ENCODE measurements around the gene WFIKKN2.

DNA sequence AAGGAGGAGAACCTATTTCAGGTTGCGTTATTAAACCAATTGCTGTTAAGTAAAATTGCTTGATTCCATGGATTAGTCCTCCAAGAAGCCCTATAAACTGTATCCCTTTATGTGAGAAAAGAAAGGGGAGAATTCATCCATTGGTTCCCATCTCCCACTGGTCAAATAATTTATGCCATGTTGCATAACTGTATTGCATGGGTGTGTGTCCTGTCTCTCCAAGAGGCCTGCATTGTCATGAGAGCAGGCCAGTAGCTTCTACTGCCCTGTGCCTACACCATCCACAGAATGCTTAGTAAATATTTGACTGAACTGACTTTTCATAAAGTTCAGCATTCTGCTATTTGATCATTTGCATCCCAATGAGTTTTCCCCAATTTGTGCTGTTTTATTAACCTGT lies 42.5 kb downstream of the WFIKKN2 start:
- TF ChIP-seq, protein P1, sequence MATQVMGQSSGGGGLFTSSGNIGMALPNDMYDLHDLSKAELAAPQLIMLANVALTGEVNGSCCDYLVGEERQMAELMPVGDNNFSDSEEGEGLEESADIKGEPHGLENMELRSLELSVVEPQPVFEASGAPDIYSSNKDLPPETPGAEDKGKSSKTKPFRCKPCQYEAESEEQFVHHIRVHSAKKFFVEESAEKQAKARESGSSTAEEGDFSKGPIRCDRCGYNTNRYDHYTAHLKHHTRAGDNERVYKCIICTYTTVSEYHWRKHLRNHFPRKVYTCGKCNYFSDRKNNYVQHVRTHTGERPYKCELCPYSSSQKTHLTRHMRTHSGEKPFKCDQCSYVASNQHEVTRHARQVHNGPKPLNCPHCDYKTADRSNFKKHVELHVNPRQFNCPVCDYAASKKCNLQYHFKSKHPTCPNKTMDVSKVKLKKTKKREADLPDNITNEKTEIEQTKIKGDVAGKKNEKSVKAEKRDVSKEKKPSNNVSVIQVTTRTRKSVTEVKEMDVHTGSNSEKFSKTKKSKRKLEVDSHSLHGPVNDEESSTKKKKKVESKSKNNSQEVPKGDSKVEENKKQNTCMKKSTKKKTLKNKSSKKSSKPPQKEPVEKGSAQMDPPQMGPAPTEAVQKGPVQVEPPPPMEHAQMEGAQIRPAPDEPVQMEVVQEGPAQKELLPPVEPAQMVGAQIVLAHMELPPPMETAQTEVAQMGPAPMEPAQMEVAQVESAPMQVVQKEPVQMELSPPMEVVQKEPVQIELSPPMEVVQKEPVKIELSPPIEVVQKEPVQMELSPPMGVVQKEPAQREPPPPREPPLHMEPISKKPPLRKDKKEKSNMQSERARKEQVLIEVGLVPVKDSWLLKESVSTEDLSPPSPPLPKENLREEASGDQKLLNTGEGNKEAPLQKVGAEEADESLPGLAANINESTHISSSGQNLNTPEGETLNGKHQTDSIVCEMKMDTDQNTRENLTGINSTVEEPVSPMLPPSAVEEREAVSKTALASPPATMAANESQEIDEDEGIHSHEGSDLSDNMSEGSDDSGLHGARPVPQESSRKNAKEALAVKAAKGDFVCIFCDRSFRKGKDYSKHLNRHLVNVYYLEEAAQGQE (IDR thresholded peaks at IDR 0.05; ENCODE audit: insufficient read depth in 1 of 2, low read depth in 2 of 2, low read length in 2 of 2): no peak
- no peak for TF ChIP-seq POLR2AphosphoS5 (IDR thresholded peaks at IDR 0.05; ENCODE audit: low read depth, low read length)
